Measurements from ENCODE around the gene TRIM49D1.
"Not testable (repeated sequence)": the region's sequence is repeated elsewhere in the genome, so short reads cannot be mapped to it uniquely, and the experiment has no call there.

TRIM49D1 gene

DNA sequence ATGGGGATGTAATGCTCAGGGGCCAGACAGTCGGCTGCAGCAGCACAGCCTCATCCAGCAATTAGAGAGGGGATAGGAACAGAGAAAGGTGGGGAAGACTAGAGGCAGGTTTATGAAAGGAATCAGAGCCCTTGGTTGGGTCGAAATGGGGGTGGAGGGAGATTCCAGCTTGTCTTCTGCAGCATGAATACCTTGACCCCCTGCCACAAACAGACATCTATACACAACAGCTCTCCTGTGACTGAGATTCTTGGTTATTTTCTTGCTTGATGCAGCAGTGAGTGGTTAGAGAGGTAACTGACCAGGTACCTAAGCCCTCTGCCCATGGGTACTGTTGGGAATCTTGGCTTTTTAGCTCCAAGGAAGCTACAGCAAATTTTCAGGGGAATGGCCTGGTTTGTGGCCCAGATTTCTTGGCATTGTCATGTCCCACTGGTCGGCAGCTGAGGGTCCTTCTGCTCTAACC, at the start of gene TRIM49D1:
Gene TRIM49D1 (minus strand): TSS at position 51 of the 466 bp plus-strand sequence. CDS start 4,535 bp downstream, outside the sequence.
- DNase-seq (ENCODE audit: low spot score): no peak

DNA sequence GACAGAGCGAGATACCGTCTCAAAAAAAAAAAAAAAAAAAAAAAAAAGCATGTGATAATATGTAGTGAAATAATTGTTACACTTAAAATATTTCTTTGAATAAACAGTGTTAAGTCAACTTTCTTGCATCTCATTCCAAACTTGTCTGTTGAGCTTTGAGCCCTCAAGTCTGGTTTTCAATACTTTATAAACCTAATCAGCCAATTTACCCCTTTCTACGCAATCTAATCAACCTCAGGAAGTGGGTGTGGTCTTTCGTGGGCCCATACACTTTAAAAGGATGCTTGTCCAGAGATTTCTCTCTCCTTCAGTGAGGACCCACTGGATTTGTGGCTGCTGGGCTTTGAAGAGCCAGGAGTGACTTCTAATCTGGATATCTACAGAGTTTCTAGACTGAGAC, 43.7 kb upstream of the TRIM49D1 start, which contains the start of gene TRIM64:
Gene TRIM64 (plus strand): TSS at position 301 of the 400 bp plus-strand sequence. CDS start 2,467 bp downstream, outside the sequence.
- not testable (repeated sequence) for DNase-seq (ENCODE audit: low spot score)

DNA sequence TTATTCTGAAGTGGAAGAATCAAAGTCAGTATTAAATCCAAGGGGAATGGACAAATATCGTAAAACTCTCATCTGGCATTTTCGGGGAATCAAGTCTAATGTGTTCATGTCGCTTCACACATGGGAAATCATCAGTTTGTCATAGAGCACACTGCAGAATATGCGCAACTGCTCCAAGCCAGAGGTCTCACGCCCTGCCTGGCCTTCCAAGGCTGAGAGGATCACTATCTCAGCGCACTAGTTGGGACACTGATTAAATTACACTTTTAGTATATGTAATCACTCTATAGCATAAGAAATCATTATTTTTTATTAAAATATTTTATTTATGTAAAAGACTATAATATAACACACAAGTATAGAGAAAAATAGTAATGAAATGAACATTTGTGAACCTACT, 38.8 kb upstream of the TRIM49D1 start:
- DNase-seq (ENCODE audit: low spot score): not testable (repeated sequence)

GRCh38 chr11:89923764-89924163, 1.7 kb upstream of the TRIM49D1 start, which contains the start of gene TRIM49D2:
Gene TRIM49D2, plus strand, starts transcription at chr11:89924064. Its CDS starts 2,698 bp downstream, at chr11:89926762.
- not testable (repeated sequence) for DNase-seq (ENCODE audit: low spot score)

DNA sequence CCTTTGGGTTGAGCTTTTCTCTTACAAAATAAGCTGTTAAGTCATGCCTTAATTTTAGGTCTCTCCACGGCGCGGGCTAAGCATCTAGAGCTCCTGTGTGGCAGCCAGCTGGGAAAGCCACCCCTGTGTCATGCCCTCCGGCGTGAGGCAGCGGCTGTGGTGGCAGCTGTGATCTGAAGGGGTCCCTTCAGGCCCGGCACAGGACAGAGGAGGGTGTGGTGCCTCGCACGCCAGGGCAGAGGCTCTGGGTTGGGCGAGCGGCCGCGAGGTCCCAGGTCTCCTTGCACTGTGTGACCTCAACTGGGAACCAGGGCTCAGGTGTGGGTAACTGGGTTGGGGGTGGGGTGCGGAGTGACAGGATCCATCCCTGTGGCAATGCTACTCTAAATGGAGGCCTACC, 21.2 kb downstream of the TRIM49D1 start:
- not testable (repeated sequence) for DNase-seq (ENCODE audit: low spot score)

- not testable (repeated sequence) for DNase-seq (ENCODE audit: low spot score)
Observed at GRCh38 chr11:89893245-89893644, 28.8 kb downstream of the TRIM49D1 start.

DNA sequence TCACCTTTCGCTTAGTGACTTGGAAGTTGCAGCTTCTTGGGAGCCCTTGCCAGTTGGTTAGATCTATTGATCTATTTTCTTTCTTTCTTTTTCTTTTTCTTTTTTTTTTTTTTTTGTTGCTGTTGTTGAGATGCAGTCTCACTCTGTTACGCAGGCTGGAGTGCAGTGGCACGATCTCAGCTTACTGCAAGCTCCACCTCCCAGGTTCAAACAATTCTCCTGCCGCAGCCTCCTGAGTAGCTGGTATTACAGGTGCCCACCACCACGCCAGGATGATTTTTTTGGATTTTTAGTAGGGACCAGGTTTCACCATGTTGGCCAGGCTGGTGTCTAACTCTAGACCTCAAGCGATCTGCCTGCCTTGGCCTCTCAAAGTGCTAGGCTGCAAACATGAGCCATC, 44.5 kb downstream of the TRIM49D1 start:
- not testable (repeated sequence) for DNase-seq (ENCODE audit: low spot score)

GRCh38 chr11:89872588-89872987, 49.5 kb downstream of the TRIM49D1 start:
- DNase-seq (ENCODE audit: low spot score): not testable (repeated sequence)

DNA sequence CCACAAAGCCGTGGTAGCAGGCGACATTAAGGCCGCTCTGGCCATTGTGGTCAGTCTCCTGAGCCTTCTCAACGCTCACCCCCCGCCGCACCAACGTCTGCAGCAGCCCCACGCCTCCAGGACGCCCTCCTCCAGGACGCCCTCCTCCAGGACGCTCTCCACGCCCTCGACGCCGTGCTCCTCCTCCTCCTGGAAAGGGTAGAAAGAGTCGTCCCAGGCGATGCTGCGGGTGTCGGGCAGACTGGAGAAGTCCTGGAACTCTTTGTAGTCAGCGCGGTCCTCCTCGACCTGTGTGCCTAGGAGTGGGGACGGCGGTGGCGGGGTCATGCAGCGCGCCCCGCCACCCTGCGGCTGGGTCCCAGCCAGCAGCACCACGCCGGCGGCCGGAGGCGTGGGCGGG, 56.8 kb downstream of the TRIM49D1 start:
- DNase-seq (ENCODE audit: low spot score): not testable (repeated sequence)

DNA sequence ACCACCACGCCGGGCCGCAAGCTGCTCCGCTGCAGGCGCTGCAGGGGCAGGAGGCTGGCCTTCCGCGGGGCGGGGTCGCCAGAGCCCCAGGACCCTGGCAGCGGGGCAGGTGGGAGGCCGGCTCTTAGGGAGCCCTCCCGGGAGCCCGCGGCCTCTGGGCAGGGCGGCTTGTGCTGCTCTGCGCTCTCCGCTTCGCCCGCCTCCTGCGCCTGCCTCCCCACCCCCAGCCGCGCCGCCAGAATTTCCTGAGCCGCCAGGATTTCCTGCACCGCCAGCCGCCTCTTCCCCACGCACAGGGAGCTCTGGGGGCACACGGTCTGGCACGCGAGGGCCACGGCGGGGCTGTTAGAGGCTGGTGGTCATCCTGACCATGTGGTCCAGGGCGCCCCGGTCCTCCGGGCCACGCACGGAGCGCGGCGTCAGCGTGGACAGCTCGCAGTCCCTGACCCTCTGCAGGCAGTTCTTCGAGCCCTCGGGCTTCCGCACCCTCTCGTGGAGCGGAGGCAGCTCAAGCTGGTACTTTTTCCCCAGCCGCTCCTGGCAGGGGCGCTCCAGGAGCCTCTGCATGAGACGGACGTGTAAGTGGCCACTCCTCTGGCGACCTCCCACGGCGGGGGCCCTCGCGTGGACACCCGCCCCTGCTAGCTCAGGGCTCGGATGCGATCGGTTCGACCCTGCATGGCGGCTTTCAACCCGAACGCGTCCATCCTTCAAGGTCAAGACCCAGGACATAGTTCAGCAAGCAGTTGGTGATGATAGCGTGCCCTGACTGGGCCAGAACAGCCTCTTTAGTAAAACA, 57.9 kb downstream of the TRIM49D1 start:
- DNase-seq (ENCODE audit: low spot score): not testable (repeated sequence)

All from kidney tubule cell (primary cell).